ENCODE data around the gene ZKSCAN5.
"Not testable (repeated sequence)": the region's sequence is repeated elsewhere in the genome, so short reads cannot be mapped to it uniquely, and the experiment has no call there.

Gene ZKSCAN5

DNA sequence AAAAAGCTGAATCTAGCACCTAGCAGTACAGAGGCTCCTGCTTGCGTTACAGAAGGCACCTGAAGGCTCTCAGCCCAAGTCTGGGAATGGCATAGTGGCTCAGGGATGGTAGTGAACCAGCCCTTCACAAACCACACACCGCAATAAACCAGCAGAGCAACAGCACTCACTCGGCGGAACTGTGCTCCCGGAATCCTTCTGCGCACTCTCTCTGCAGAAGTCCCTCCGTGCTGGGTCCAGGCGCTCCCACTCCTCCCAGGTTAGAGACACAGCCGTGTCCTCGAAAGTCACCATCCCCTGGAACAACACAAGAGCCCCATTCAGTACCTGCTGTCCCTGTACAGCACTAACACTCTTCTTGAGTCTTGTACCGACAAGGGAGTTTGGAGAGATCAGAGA lies 5.9 kb upstream of the ZKSCAN5 start:
- DNase-seq: no peak

DNA sequence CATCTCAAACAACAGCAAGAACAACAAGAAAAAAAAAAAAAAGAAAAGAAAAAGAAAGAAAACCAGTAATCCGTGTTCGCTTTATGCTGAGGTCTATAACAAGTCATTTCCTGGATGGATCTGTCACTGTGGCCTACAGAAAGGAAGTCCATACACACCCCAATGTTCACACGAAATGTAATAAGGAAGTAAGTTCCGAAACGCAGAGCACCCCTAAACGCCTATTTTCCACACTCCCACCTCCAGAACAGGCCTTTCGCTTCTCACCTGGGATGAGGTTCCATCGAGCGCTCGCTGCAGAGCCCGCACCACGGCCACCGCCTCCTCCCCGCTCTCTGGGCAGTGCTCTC lies 5.1 kb upstream of the ZKSCAN5 start:
- no peak for DNase-seq

DNA sequence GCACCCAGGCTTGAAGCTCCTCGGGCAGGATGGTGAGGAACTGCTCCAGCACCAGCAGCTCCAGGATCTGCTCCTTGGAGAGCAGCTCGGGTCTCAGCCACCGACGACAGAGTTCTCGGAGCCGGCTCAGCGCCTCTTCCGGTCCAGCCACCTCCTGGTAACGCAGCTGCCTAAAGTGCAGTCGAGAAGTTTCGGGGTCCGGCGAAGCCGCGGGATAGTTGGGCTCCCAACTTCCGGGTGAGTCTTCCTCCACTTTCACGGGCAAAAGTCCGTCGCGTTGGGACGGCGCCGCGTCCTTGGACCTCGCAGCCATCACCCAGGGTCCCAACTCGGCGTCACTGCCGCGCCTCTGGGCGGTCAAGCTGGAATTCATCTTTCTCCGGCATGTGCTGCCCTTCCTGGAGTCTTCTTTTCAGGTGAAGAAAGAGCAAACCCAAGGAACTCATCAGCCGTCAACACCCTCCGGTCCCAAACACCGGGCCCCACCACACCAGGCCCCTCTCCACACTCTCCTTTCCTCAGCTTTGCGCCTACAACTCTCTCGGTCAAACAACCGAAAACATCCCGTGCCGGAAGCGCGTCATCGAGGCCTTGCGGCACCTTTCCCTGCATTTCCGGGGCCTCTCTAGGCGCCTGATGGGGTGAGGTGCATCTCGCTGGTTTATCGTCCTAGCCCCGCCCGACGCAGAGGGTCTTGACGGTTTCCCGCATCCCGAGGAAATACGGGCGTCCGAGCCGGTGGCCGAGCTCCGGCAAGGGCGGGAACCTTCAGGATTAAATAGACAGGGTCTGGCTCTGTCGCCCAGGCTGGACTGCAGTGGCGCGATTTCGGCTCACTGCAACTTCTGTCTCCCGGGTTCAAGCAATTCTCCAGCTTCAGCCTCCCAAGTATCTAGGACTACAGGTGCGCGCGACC lies 4.5 kb upstream of the ZKSCAN5 start, which contains the start of gene ZNF394:
TSS of gene ZNF394 (minus strand) at position 561 of the 916 bp plus-strand sequence. CDS start at position 373, 188 bp downstream.
- peak; percentile 76 for DNase-seq

DNA sequence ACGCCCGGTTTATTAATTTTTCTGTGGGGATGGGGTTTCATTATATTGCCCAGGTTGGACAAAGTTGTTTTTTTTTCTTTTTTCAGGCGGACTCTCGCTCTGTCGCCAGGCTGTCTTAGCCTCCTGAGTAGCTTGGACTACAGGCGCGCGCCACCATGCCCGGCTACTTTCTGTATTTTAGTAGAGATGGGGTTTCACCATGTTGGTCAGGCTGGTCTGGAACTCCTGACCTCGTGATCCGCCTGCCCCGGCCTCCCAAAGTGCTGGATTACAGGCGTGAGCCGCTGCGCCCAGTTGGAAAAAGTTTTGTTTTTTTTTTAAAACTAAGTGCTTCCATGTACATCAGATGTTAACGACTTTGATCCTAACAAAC lies 3.8 kb upstream of the ZKSCAN5 start:
- no peak for DNase-seq

DNA sequence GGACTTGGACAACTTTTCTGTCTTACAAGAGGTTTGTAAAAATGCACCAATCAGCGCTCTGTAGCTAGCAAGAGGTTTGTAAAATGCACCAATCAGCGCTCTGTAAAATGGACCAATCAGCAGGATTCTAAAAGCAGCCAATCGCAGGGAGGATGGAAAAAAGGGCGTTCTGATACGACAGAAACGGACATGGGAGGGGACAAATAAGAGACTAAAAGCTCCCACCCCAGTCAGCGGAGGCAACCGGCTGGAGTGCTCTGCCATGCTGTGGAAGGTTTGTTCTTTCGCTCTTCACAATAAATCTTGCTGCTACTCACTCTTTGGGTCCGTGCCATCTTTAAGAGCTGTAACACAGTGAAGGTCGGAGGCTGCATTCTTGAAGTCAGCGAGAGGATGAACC lies 3.2 kb upstream of the ZKSCAN5 start:
- DNase-seq: not testable (repeated sequence)

DNA sequence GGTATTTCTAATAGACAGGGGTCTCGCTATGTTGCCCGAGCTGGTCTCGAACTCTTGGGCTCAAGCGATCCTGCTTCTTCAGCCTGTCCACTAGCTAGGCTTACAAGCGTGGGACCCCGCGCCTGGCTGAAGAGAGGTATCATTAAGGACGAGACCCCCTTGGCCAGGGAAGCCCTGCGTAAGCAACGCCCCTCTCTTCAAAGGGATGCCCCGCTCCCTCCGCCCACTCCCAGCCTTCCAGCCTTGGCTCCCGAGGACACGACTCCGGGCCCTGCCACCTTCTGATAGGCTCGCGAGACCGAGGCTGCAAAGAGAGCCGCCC lies 220 bp upstream of the ZKSCAN5 start:
- DNase-seq: no peak

DNA sequence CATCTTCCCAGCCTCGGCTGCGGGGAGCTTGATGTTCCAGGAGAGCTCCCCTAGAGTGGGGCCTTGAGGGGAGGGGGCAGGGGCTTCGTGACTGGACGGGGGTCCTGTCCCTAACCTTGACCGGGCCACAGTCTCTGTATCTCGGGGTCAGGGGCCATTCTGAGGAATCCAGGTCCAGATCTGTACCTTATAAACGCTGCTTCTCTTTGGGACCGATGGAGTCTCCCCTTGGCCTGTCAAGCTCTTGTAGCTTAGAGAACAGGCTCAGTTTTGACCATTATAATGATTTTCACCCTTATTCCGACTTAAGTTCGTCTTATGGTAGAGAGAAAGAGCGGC lies 831 bp downstream of the ZKSCAN5 start:
- no peak for DNase-seq

DNA sequence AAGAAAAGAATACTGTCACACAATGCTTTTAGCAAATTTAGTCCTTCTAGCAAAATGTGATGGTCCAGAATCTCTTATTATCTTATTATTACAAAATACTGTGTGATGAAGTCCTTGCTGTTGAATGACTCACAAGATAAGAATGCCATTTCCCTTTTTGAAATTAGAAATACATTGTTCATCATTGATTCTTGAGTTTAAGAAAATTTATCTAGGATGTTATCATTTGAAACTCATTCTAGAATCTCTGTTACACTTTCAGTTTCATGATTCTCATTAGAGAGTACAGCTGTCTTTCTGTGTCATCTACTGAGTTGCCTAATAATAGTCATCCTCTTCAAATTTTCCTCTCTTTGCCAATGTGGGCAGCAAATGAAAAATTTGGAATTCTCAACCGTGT lies 9.6 kb downstream of the ZKSCAN5 start:
- no peak for DNase-seq

DNA sequence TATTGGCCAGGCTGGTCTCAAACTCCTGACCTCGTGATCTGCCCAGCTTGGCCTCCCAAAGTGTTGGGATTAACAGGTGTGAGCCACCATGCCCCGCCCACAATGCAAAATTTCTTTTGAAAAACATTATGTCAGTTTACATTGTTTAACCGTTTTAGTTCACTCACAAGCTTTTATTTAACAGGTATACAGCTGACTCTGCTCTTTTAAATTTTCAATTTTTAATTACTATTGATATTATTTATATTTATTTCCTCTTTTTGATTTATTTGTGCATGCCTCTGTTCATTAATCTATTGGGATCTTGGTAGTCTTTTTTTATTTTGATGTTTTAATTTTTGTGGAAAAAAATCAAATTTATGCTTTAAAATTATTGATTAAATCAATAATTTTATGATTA lies 16.9 kb downstream of the ZKSCAN5 start:
- DNase-seq: no peak

DNA sequence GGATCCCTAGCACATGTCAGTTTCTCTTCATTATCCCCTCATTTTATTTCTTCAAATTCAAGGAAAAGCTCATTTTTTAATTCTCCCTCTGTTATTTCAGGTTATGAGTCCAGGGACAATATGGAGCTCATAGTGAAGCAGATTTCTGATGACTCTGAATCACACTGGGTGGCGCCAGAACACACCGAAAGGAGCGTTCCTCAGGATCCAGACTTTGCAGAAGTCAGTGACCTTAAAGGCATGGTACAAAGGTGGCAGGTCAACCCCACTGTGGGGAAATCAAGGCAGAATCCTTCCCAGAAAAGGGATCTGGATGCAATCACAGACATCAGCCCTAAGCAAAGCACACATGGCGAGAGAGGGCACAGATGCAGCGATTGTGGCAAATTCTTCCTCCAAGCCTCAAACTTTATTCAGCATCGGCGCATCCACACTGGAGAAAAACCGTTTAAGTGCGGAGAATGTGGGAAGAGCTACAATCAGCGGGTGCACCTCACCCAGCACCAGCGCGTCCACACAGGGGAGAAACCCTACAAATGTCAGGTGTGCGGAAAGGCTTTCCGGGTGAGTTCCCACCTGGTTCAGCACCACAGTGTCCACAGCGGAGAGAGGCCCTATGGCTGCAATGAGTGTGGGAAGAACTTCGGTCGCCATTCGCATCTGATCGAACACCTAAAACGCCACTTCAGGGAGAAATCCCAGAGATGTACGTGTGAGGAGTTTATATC lies 21.4 kb downstream of the ZKSCAN5 start:
- DNase-seq: no peak

DNA sequence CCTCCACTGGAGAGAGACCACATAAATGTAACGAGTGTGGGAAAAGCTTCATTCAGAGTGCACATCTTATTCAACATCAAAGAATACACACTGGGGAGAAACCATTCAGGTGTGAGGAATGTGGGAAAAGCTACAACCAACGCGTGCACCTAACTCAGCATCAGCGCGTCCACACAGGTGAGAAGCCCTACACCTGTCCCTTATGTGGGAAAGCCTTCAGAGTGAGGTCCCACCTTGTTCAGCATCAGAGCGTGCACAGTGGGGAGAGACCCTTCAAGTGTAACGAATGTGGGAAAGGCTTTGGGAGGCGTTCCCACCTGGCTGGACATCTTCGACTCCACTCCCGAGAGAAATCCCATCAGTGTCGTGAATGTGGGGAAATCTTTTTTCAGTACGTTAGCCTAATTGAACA lies 26.9 kb downstream of the ZKSCAN5 start:
- DNase-seq: no peak

DNA sequence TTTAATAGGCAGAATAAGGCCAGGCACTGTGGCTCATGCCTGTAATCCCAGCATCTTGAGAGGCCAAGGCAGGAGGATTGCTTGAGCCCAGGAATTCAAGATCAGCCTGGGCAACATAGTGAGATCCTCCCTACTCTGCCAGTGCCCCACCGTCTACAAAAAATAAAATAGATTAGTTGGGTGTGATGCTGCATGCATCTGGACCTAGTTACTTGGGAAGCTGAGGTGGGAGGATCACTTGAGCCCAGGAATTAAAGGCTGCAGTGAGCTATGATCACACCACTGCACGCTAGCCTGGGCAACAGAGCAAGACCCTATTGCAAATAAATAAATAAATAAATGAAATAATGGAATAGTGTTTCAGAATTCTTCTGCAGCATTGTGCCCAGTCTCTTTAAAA lies 31.2 kb downstream of the ZKSCAN5 start:
- DNase-seq: no peak

DNA sequence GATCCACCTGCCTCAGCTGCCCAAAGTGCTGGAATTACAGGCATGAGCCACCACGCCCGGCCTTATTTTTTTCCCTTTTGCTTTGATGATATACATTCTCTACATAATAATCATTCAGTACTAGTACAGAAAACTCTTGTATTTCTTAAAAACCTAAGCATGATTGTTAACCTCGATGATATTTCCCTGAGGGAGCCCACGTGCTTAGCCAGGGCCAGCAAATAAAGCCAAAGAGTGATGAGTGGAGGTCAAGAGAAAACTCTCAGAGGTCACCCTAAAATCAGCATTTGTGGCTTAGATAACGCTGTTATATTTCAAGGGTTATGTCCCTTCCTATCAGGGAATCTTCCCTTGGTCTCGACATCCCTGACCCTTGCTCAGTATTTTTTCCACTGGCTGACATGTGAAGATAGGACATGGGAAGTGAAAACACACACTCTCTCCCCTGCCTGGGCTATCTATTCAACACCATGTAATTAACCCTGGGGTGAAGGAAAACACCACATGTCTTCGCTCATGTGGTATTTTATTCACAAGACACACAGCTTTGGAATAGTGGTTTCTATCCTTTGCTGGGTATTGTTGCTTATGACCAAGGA lies 34.9 kb downstream of the ZKSCAN5 start:
- DNase-seq: no peak

DNA sequence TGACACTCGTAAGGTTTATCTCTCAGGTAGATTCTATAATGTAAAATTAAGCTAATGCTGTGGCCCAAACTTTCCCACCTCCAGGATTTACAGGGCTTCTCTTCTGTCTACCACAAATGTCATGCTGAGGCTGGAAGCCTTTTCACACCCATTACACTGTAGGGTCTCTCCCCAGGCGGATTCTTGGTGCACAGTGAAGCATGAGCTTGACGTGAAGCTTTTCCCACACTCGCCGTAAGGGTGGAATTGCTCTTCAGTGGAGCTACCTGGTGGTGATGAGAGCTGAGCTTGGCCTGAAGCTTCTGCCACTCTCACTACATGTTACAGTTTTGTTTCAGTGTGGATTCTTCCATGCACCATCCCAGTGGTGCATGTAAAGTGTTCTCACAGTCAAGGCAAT lies 36.1 kb downstream of the ZKSCAN5 start:
- DNase-seq: no peak

DNA sequence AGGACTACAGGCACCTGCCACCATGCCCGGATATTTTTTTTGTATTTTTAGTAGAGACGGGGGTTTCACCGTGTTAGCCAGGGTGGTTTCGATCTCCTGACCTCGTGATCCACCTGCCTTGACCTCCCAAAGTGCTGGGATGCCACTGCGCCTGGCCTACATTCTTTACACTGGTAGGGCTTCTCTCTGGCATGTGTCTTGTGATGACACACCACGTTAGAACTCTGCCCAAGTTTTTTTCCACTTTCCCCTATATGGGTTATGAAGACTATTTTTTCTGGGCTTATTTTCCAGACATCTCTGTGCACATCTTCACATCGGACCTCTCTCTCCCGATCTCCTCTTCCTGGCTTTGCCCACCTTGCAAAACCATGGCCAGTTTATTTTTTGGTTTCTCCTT lies 36.8 kb downstream of the ZKSCAN5 start:
- DNase-seq: no peak

DNA sequence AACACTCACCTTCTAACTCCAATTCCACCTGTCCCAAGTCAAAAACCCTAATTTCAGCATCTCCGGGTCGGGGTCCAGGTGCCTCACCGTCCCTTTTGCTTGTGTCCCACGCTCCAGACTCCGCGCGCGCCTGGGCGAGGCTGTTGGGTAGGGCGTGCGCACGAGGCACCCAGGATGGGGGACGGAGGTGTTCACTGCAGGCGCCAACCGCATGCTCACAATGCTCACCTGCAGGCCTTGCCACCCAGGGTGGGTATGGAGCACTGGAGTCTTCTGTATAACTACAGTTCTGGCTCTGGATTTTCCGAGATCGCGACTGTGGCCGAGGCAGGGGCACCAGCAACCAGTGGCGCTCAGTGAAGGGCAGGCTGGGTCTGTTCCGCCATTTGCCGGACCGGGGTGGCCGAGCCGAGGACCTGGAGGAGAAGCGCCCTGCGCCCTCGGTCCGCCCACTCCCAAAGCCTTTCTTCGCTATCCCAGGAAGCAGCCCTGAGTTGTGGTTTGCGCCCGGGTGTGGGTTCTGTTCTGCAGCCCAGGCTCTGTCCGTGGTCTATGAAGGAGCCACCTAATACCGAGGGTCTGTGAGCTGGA lies 38.7 kb downstream of the ZKSCAN5 start:
- DNase-seq: no peak

DNA sequence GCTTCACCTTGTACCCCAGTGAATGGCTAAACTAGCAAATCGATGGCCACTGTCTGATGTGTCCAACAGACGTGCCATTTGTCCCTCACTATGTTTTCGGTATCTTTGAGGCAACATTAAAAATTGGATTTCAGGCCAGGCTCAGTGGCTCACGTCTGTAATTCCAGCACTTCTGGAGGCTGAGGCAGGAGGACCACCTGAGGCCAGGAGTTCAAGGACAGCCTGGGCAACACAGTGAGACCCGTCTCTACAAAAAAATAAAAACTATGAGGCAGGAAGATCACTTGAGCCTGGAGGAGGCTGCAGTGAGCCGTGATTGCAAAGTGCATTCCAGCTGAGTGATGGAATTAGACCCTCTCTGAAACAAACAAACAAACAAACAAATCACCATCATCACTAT lies 39.5 kb downstream of the ZKSCAN5 start:
- DNase-seq: no peak

DNA sequence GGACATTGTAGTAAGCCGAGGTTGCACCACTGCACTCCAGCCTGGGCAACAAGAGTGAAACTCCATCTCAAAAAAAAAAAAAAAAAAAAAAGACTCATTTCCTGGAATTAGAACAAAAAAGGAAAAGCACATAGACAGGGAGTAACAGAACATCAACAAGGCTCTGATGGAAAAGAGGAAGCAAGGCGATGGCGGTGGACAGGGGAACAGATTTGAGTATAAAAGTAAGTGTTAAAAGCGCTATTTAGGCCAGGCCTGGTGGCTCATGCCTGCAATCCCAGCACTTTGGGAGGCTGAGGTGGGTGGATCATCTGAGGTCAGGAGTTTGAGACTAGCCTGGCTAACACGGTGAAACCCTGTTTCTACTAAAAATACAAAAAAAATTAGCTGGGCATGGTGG lies 40.8 kb downstream of the ZKSCAN5 start:
- DNase-seq: not testable (repeated sequence)

DNA sequence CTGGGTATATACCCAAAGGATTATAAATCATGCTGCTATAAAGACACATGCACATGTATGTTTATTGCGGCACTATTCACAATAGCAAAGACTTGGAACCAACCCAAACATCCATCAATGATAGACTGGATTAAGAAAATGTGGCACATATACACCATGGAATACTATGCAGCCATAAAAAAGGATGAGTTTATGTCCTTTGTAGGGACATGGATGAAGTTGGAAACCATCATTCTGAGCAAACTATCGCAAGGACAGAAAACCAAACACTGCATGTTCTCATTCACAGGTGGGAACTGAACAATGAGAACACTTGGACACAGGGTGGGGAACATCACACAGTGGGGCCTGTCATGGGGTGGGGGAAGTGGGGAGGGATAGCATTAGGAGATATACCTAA lies 45.1 kb downstream of the ZKSCAN5 start:
- DNase-seq: not testable (repeated sequence)

DNA sequence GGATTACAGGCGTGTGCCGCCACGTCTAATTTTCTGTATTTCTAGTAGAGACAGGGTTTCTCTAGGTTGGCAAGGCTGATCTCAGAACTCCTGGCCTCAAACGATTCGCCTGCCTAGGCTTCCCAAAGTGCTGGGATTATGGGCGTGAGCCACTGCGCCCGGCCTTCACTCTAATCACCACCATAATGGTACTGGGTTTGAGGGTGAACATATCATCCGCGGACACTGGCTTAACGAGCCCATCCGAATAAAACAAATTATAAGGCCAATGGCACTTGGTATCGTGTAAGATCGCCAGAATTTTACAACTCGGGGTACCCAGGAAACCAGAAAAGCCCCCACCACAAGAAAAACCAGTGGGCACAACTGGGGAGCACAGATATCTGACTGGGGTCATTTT lies 46.9 kb downstream of the ZKSCAN5 start:
- no peak for DNase-seq

DNA sequence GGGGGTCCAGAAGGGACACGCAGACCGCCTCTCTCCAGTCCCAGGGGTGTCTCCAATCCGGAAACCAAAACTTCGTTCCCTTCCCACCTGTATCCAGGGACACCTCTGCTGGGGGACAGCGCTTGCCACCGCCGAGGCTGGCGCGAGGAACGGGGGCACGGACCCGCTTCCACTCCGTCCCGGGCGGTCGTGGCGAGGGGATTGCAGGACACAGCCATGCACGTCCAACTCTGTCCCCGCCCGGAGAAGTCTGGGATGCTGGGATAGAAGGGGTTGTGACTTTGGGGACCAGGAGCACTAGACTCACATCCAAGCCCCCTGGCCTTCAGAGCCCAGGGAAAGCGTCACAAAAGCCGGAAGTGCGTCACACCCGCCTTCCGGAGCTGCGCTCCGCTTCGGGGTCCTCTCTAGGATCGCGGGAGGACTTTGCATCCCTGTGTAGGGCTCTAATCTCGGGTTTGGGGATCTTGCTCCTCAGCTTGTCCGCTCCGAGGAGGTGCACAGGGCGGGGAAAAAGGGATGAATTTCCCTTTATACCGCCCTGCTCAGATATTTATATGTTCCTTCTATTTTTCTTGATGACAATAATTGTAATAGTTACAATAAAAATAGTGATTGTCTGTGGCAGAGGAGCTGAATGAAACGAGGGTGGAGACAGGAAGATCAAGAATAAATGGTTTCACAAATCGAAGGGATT lies 47.5 kb downstream of the ZKSCAN5 start, which contains the start of gene FAM200A:
TSS of gene FAM200A (minus strand) at position 348 of the 697 bp plus-strand sequence. CDS start 3,707 bp downstream, outside the sequence.
- peak; percentile 85 for DNase-seq

DNA sequence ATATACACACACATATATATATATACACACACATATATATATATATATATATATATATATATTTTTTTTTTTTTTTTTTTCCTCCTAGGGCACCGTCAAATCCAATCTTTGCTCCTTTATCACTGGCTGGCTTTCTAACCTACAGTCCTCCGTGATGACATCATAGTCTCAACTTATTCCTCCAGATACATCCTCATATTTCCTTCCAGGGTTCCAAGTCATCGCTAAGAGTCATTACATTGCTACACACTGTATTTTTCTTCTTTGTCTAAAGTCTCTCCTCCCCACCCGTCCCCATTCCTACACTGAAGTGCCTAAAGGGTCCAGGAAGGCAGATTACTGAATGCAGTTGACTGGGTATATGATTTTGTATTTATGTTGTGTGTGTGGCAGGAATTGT lies 48.6 kb downstream of the ZKSCAN5 start:
- DNase-seq: no peak

DNA sequence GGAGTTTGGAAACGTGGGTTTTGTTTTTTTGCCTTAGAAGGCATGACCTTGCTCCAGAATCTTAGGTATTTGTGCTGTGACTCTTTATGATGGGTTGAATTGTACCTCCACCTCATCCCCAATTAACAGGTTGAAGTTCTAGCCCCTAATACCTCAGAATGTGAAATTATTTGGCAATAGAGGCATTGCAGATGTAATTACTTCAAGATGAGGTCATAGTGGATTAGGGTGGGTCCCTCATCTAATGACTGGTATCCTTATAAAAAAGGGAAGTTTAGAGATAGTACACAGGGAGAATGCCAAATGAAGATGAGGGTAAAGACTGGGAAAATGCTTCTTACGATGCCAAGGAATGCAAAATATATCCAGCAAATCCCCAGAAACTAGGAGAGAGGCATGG lies 50.5 kb downstream of the ZKSCAN5 start:
- no peak for DNase-seq
